ENCODE results near the gene RUVBL2. TPM values are rescaled to one million over a fixed set of nuclear protein-coding genes. Genes with fewer than 3 reads are reported as not detected.

The RUVBL2 gene
- total RNA-seq, 1 donor from 2014 or later: 125 TPM

DNA sequence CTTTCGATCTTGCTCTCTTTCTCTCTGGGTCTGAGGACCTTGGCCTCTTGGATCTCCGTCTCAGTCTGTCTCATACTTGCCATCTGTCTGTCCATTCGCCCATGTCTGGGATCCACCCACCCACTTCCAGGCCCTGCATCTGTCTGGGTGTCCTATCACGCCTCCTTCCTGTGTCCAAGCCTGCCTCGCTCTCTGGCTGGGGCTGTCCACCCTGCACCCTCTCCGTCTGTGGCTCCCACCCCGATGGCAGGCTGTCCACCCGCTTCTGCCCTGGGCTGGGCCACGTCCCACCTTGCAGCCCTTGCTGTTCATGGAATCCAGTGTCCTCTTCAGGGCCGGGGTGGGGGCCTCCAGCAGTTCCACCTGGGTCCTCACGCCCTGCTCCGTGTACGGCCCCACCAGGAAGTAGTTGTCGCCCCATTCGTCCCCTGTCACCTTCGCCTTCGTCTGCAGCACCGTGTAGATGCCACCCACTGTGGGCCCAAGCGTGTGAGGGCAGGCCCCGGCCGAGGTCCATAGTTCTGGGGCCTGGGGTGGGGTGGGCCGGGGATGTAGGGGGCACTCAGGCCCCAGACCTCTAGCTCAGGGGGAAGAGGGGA lies 2.6 kb upstream of the RUVBL2 start:
- peaks cover 38% of the 10 kb centered on the region for H3K4me1 Mint-ChIP-seq
- H3K36me3 Mint-ChIP-seq (ENCODE audit: low read depth): peaks cover 4% of the 10 kb centered on the region
- H3K27ac Mint-ChIP-seq (ENCODE audit: unreplicated experiment): peak overlapping the region; percentile 71
- H3K27me3 Mint-ChIP-seq (ENCODE audit: low read depth): no peaks in the 10 kb centered on the region
- TF ChIP-seq, protein P1, sequence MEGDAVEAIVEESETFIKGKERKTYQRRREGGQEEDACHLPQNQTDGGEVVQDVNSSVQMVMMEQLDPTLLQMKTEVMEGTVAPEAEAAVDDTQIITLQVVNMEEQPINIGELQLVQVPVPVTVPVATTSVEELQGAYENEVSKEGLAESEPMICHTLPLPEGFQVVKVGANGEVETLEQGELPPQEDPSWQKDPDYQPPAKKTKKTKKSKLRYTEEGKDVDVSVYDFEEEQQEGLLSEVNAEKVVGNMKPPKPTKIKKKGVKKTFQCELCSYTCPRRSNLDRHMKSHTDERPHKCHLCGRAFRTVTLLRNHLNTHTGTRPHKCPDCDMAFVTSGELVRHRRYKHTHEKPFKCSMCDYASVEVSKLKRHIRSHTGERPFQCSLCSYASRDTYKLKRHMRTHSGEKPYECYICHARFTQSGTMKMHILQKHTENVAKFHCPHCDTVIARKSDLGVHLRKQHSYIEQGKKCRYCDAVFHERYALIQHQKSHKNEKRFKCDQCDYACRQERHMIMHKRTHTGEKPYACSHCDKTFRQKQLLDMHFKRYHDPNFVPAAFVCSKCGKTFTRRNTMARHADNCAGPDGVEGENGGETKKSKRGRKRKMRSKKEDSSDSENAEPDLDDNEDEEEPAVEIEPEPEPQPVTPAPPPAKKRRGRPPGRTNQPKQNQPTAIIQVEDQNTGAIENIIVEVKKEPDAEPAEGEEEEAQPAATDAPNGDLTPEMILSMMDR (conservative IDR thresholded peaks at IDR 0.05): no peak
- no peaks in the 10 kb centered on the region for H3K9me3 Mint-ChIP-seq
- DNase-seq (ENCODE audit: low read depth, low spot score): no peak
- H3K4me3 Mint-ChIP-seq: no peak overlapping the region

GRCh38 chr19:48991873-48992580 lies 1.7 kb upstream of the RUVBL2 start:
- DNase-seq (ENCODE audit: low read depth, low spot score): no peak
- Mint-ChIP-seq H3K4me3 (peak overlapping the region; percentile 99), H3K27me3 (ENCODE audit: low read depth) (no peaks in the 10 kb centered on the region), H3K27ac (ENCODE audit: unreplicated experiment) (peak overlapping the region; percentile 98), H3K9me3 (no peaks in the 10 kb centered on the region), H3K36me3 (ENCODE audit: low read depth) (peaks cover 4% of the 10 kb centered on the region), H3K4me1 (peaks cover 41% of the 10 kb centered on the region)
- TF ChIP-seq, protein P1 (conservative IDR thresholded peaks at IDR 0.05): no peak

DNA sequence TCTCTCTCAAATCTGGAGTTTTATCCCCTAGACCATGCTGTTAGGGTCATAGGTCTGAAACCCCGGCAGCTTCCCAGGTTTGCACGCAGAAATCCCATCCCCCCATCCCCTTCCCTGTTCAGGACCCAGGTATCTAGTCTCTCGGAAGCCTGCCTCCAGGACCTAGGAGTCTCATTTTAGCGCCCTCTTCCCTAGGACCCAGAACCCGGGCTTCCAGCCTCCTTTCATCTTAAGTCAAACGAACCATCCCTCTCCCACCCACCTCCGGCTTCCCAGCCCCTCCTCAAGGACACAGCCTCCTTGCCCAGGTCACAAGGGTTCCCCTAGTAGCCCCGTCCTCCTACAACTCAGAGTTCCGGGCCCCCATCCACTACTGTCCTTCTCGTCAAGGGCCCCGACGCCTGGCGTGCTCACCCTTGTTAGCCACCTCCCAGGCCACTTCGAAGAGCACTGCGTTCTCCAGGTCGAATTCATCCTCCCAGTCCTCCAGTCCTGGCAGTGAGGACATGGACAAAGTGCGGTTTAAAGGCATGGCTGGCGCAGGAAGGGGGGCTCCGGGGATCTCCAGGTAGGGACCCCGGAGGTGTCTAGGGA lies 1.0 kb upstream of the RUVBL2 start:
- peak overlapping the region; percentile 99 for H3K4me3 Mint-ChIP-seq
- TF ChIP-seq, protein P1 (conservative IDR thresholded peaks at IDR 0.05): no peak
- H3K36me3 Mint-ChIP-seq (ENCODE audit: low read depth): peaks cover 4% of the 10 kb centered on the region
- peak; percentile 25 for DNase-seq (ENCODE audit: low read depth, low spot score)
- no peaks in the 10 kb centered on the region for H3K27me3 Mint-ChIP-seq (ENCODE audit: low read depth)
- no peaks in the 10 kb centered on the region for H3K9me3 Mint-ChIP-seq
- peak overlapping the region; percentile 98 for H3K27ac Mint-ChIP-seq (ENCODE audit: unreplicated experiment)
- peaks cover 43% of the 10 kb centered on the region for H3K4me1 Mint-ChIP-seq

DNA sequence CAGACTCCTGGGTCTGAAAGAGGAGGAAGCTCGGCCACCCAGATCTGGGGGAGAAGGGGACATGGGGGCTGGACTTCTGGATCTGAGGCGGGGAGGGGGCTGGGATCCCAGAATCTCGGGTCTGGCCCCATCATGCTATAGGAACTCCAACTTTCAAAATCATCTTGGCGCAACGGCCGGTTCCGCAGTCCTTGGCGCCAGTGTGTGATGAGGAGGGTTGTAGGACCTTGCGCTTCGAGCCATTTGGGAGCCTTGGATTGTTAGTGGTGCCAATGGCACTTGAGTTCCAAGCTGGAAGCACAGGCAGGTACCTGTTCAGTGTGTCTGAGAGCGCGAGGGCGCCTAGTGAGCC lies 324 bp downstream of the RUVBL2 start:
- no peaks in the 10 kb centered on the region for H3K27me3 Mint-ChIP-seq (ENCODE audit: low read depth)
- H3K36me3 Mint-ChIP-seq (ENCODE audit: low read depth): no peaks in the 10 kb centered on the region
- no peaks in the 10 kb centered on the region for H3K9me3 Mint-ChIP-seq
- H3K4me1 Mint-ChIP-seq: peaks cover 48% of the 10 kb centered on the region
- H3K4me3 Mint-ChIP-seq: peak overlapping the region; percentile 99
- TF ChIP-seq, protein P1 (conservative IDR thresholded peaks at IDR 0.05): no peak
- DNase-seq (ENCODE audit: low read depth, low spot score): no peak
- H3K27ac Mint-ChIP-seq (ENCODE audit: unreplicated experiment): peak overlapping the region; percentile 96

- Mint-ChIP-seq H3K9me3 (no peaks in the 10 kb centered on the region), H3K4me3 (peak overlapping the region; percentile 64), H3K27me3 (ENCODE audit: low read depth) (no peaks in the 10 kb centered on the region), H3K36me3 (ENCODE audit: low read depth) (peaks cover 2% of the 10 kb centered on the region), H3K4me1 (peaks cover 37% of the 10 kb centered on the region), H3K27ac (ENCODE audit: unreplicated experiment) (peak overlapping the region; percentile 65)
- TF ChIP-seq, protein P1 (conservative IDR thresholded peaks at IDR 0.05): peak; percentile 62
- DNase-seq (ENCODE audit: low read depth, low spot score): peak; percentile 74
Observed at GRCh38 chr19:48997972-48998371, 4.3 kb downstream of the RUVBL2 start.
